Spleen (tissue), 7 donors: Measurements from ENCODE around the gene IKZF4.

Experiments
- CTCF ChIP-seq, 11 experiments: fragments of 200-600 bp in 7 of 11; fragments of 450-650 bp in 4 of 11; sonication (generic) in 4 of 11; IDR thresholded peaks in 8 of 11; conservative IDR thresholded peaks in 3 of 11; 1 replicate in 7 of 11; 2 replicates in 4 of 11; pipeline versions ENCODE4 v1.4.0 to v1.8.0; 2016 to 2021; ENCODE audit warnings: antibody characterized with exemption in 11 of 11, inconsistent platforms in 4 of 11, mild to moderate bottlenecking in 1 of 11
- POLR2A ChIP-seq, 3 donors: fragments of 450-650 bp; IDR thresholded peaks; one replicate each; pipeline ENCODE4 v1.5.1; 2017; ENCODE audit warnings: antibody characterized with exemption in 3 of 3, mild to moderate bottlenecking in 1 of 3
- POLR2AphosphoS5 ChIP-seq, 3 donors: sonication (generic); formaldehyde crosslinking; IDR thresholded peaks; one replicate each; pipeline ENCODE4 v1.5.1; 2017; ENCODE audit warnings: antibody characterized with exemption in 3 of 3
- donor health status: DM: no; HTN: no; CAD: no; lungs with moderate emphysema.
- donor health status: DM: no; HTN: no; CAD: no.
- donor health status: DM: no; HTN: no; CAD: no.

GRCh38 chr12:55979069-55979468, 41.8 kb upstream of the IKZF4 start:
- TF ChIP-seq CTCF (IDR thresholded peaks at IDR 0.05 in 8 of 11, conservative IDR thresholded peaks at IDR 0.05 in 3 of 11) = no peak
- no peak for TF ChIP-seq POLR2AphosphoS5 (IDR thresholded peaks at IDR 0.05)
- TF ChIP-seq POLR2A (IDR thresholded peaks at IDR 0.05) = no peak
